NB4 (cell line): ENCODE measurements around the gene PTPRD.

Source experiments
- DNase-seq: peaks from one replicate; pipeline ENCODE4 v3.0.0; 2010; ENCODE audit warnings: low read depth
- H3K4me3 ChIP-seq: one replicate; pipeline ENCODE4 v1.5.1; 2011; ENCODE audit warnings: mild to moderate bottlenecking, low read depth, low read length, moderate library complexity
- MYC ChIP-seq: IDR thresholded peaks from 2 replicates; pipeline ENCODE4 v1.6.1; 2011; ENCODE audit warnings: low read depth, low read length
- POLR2A ChIP-seq: IDR thresholded peaks from 2 replicates; pipeline ENCODE4 v1.6.1; 2011; ENCODE audit warnings: mild to moderate bottlenecking; ENCODE audit not compliant: insufficient read length; ENCODE audit errors: extremely low read depth
- TF ChIP-seq, protein P1 (sequence below): IDR thresholded peaks from one replicate; pipeline ENCODE4 v1.5.1; 2012; ENCODE audit warnings: low read depth, low read length
- TF ChIP-seq, protein P2 (sequence below): IDR thresholded peaks from 2 replicates; pipeline ENCODE4 v1.6.1; 2011; ENCODE audit warnings: low read depth, low read length

The PTPRD gene

DNA sequence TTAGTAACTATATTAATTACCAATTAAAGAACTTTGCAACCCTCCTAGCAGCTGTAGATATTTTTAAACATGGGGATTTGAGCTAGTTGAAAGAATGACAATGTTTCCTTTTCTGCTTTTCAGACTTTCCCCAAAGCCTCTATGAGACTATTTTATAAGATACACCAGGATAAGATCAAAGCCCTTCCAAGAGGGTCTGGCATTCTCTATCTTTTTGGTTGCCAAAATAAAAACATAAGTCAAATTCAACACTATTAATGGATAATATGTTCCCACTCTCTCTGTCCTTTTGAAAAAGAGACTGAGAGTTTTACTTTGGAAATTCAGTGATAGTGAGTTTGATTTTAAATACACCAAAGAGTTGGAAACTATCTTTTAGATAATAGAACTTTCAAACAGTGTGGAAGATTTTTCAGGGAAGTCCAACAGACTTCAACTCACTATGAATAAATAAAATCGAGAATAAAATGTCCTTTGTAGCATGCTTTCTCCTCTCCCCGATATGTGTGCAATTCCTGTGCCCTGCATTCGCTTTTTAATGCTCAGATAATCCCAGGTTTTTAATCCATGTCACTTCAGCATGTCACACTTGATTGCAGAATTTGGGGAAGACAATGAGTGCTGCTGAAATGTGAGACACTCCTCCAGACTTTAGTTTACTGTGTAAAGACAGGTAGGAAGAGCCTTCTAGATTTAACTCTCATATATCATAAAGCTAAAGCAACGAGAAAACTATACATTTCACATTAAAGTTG is 1717.5 kb downstream of the PTPRD start:
- no peak; the same call in 1 of the 2 replicates for TF ChIP-seq MYC
- no peak for TF ChIP-seq POLR2A
- TF ChIP-seq, protein P1, sequence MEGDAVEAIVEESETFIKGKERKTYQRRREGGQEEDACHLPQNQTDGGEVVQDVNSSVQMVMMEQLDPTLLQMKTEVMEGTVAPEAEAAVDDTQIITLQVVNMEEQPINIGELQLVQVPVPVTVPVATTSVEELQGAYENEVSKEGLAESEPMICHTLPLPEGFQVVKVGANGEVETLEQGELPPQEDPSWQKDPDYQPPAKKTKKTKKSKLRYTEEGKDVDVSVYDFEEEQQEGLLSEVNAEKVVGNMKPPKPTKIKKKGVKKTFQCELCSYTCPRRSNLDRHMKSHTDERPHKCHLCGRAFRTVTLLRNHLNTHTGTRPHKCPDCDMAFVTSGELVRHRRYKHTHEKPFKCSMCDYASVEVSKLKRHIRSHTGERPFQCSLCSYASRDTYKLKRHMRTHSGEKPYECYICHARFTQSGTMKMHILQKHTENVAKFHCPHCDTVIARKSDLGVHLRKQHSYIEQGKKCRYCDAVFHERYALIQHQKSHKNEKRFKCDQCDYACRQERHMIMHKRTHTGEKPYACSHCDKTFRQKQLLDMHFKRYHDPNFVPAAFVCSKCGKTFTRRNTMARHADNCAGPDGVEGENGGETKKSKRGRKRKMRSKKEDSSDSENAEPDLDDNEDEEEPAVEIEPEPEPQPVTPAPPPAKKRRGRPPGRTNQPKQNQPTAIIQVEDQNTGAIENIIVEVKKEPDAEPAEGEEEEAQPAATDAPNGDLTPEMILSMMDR, result no peak
- TF ChIP-seq, protein P2, sequence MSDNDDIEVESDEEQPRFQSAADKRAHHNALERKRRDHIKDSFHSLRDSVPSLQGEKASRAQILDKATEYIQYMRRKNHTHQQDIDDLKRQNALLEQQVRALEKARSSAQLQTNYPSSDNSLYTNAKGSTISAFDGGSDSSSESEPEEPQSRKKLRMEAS, result no peak
- H3K4me3 ChIP-seq, result no peak overlapping the region
- DNase-seq, result no peak

DNA sequence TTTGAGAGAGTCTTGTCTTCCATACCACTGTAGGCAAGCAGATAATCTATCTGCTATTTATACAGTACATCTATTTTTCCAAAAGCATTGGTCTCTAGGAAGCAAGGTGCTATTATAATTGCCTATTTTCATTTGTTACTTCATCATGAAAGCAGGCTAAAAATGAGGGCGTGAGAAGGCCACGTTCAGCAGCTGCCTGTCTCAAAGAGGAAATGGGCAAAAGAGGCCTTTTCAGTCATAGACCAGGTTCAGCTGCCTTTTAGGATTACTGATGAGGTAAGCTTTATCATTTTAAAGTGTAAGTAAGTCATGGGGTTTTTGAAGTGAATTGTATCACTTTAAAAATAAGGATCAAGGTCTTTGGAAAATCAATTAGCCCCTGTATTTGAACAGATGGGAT is 1722.1 kb downstream of the PTPRD start:
- no peak for DNase-seq
- TF ChIP-seq POLR2A (no peak), MYC (no peak)
- TF ChIP-seq, protein P2, result no peak
- TF ChIP-seq, protein P1, result no peak
- no peak overlapping the region for H3K4me3 ChIP-seq

DNA sequence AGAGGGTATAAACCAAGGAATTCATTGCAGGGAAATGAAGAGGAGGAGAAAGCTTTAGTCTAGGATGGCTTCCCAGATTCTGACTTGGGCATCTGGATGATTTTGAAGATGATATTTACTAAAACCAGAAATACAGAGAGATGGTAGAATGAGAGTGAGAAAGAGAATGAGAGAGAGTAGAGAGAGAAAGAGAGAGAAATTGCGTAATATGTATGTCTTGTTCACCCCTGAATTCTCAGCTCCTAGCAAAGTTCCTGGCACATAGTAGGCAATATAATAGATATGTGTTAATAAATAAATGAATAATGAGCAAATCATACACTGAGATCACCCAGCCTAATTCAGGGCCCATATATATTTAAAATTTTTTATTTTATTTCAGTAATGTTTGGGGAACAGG is 1723.7 kb downstream of the PTPRD start:
- DNase-seq, result no peak
- H3K4me3 ChIP-seq, result no peak overlapping the region
- no peak for TF ChIP-seq POLR2A

DNA sequence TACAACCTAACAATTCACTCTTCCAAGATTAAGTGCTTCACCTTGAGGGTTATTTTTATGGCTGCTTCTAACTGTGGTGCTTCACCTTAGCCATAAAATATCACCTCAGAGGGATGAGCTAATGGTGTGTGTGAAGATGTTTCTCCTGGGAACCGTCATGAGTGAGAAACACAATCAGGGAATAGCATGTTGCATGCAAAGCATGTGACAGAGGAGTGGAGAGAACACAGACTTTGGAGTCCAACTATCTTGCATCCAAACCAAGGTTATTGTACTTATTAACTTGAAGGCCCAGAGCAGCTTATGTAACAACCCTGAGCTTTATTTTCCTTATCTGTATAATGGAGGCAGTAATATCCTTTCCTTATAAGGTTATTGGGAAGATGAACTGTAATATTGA is 1724.2 kb downstream of the PTPRD start:
- TF ChIP-seq, protein P1, result no peak
- TF ChIP-seq, protein P2, result no peak
- no peak for TF ChIP-seq MYC
- TF ChIP-seq POLR2A, result no peak
- no peak for DNase-seq
- H3K4me3 ChIP-seq, result no peak overlapping the region

DNA sequence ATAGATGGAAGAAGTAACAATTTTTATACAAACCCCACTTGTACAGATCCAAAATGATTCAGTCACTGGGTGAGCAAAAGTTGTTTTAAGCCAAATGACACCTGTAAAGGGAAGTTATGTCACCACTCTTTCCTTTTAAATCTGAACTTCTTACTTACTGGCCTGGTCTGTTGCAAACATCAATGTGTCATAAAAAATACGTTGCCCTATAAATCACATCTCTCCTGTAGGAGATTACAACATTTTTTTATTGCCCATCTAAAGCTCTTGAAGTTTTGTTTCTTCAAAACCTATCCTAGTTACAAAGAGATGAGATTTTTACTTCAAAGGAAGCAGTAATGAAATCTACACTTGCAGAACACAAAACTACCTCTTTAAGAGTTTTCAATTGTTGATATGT is 1725.4 kb downstream of the PTPRD start:
- TF ChIP-seq, protein P1, result no peak
- TF ChIP-seq POLR2A (no peak), MYC (no peak)
- no peak for DNase-seq
- H3K4me3 ChIP-seq, result no peak overlapping the region

DNA sequence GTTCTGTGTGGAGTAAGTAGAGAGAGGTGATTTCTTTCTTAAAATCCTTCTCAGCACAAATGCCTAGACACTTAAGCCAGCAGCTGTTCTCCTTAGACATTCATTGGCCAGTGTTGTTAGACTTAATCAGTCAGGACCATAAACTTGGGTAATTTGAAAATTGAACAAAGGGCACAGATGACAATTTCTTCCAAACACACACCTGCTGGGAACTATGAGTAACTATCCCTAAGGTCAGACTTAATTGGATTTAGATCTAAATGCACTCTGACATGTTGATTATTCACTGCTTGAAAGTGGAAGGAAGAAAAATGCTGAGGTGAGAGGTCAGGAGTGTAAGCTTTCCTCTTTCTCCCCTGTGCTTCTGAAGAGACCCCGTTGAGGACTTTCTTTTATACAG is 1729.5 kb downstream of the PTPRD start:
- no peak for DNase-seq
- no peak for TF ChIP-seq MYC

DNA sequence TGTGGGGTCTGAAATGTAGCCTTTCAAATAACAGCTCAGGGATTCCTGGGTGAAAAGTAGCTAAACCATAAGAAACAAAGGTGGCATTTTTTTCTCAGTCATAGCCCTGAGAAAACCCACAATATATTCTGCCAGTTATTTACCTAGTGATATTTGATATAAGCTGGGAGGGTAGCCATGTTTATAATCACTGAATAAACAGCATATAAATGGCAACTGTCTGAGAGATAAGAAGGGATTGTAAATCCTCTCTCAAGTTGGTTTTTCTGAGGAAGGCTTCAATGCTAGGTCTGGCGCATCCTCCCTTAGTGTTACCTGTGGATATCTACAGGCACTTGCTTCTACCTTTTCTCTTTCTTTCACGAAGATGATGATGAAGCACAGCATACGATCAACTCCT is 1732.7 kb downstream of the PTPRD start:
- H3K4me3 ChIP-seq, result no peak overlapping the region
- no peak for DNase-seq
- TF ChIP-seq, protein P1, result no peak
- TF ChIP-seq MYC (no peak), POLR2A (no peak)
- TF ChIP-seq, protein P2, result no peak

More for the DNA sequence above, 1729.5 kb downstream of the PTPRD start:
- H3K4me3 ChIP-seq, result no peak overlapping the region
